ENCODE measurements around the gene TRIM67. TPM values are rescaled to one million over a fixed set of nuclear protein-coding genes. Genes with fewer than 3 reads are reported as not detected.

Gene TRIM67
- total RNA-seq, 4 donors from 2014 or later, result 0.21 to 0.38 TPM; not detected in 2

- DNase-seq (ENCODE audit: low spot score in 2 of 2), result no peak
- H3K4me1 ChIP-seq, result peaks cover 18% of the 10 kb centered on the region
- no peaks in the 10 kb centered on the region for H3K9me3 ChIP-seq
- no peak overlapping the region for H3K27ac ChIP-seq
- no peak overlapping the region for H3K4me3 ChIP-seq
- 94% methylated on average over 9 of the region's 9 CpGs for WGBS
- H3K27me3 ChIP-seq, result no peaks in the 10 kb centered on the region
- TF ChIP-seq CTCF (IDR thresholded peaks at IDR 0.05), result no peak
- TF ChIP-seq POLR2AphosphoS5 (IDR thresholded peaks at IDR 0.05), result no peak
- no peak for TF ChIP-seq POLR2A (IDR thresholded peaks at IDR 0.05)
- no peak for TF ChIP-seq EP300 (IDR thresholded peaks at IDR 0.05)
- H3K36me3 ChIP-seq, result peaks cover 33% of the 10 kb centered on the region
Measured at GRCh38 chr1:231236938-231237337, 75.1 kb downstream of the TRIM67 start.

DNA sequence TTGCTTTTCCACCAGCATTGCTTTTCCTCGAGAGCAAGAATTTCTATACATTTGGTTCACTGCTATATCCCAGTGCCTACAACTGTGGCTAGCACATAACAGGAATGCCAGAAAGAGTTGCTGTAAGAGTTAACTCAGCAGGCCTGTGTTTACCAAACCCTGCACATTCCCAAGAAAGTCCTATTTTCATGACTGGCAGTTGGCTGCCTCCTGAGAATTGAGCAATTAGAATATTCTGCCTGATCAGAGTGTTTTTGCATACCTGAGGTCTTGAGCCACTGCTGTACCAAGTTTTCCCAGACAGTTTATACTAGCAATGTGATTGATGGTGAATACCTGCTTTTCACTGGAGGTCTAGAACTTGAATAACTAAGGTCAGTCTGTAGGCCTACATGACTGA lies 76.4 kb downstream of the TRIM67 start:
- DNase-seq (ENCODE audit: low spot score in 2 of 2), result no peak
- H3K4me1 ChIP-seq, result peaks cover 31% of the 10 kb centered on the region
- H3K27me3 ChIP-seq, result no peaks in the 10 kb centered on the region
- H3K4me3 ChIP-seq, result no peak overlapping the region
- no peak overlapping the region for H3K27ac ChIP-seq
- 94% methylated on average over 1 of the region's 1 CpG for whole genome bisulfite sequencing
- peaks cover 26% of the 10 kb centered on the region for H3K36me3 ChIP-seq
- no peaks in the 10 kb centered on the region for H3K9me3 ChIP-seq
- TF ChIP-seq POLR2A (IDR thresholded peaks at IDR 0.05) (no peak), EP300 (IDR thresholded peaks at IDR 0.05) (no peak), POLR2AphosphoS5 (IDR thresholded peaks at IDR 0.05) (no peak), CTCF (IDR thresholded peaks at IDR 0.05) (no peak)

- TF ChIP-seq EP300 (IDR thresholded peaks at IDR 0.05) (no peak), POLR2AphosphoS5 (IDR thresholded peaks at IDR 0.05) (no peak), CTCF (IDR thresholded peaks at IDR 0.05) (no peak), POLR2A (IDR thresholded peaks at IDR 0.05) (no peak)
Measured at GRCh38 chr1:231240531-231240882, 78.6 kb downstream of the TRIM67 start.

GRCh38 chr1:231240883-231241735 lies 79.3 kb downstream of the TRIM67 start, which contains the start of gene GNPAT:
Gene GNPAT, plus strand, starts transcription at chr1:231241212. Its CDS starts 167 bp downstream, at chr1:231241379.
- peak; percentile 92 to 95 for DNase-seq (ENCODE audit: low spot score in 2 of 2)
- H3K9me3 ChIP-seq, result no peaks in the 10 kb centered on the region
- H3K4me1 ChIP-seq, result peaks cover 33% of the 10 kb centered on the region
- WGBS, result 0% methylated on average over 45 of the region's 51 CpGs
- peak in 2 of 3 donors; percentile 29 to 97 for TF ChIP-seq POLR2AphosphoS5 (IDR thresholded peaks at IDR 0.05)
- no peak for TF ChIP-seq EP300 (IDR thresholded peaks at IDR 0.05)
- TF ChIP-seq CTCF (IDR thresholded peaks at IDR 0.05), result no peak
- peak in 1 of 2 donors; percentile 92 for TF ChIP-seq POLR2A (IDR thresholded peaks at IDR 0.05)
- H3K27me3 ChIP-seq, result no peaks in the 10 kb centered on the region
- peak within 1 kb of the TSS; percentile 85 for H3K27ac ChIP-seq
- H3K36me3 ChIP-seq, result peaks cover 26% of the 10 kb centered on the region
- peak within 1 kb of the TSS; percentile 87 for H3K4me3 ChIP-seq

More at GRCh38 chr1:231240531-231240882, 78.6 kb downstream of the TRIM67 start:
- DNase-seq (ENCODE audit: low spot score in 2 of 2), result no peak
- WGBS, result under 1% methylated on average over 13 of the region's 13 CpGs
- Histone ChIP-seq H3K27ac (peak overlapping the region; percentile 85), H3K9me3 (no peaks in the 10 kb centered on the region), H3K4me3 (peak overlapping the region; percentile 87), H3K4me1 (peaks cover 32% of the 10 kb centered on the region), H3K27me3 (no peaks in the 10 kb centered on the region), H3K36me3 (peaks cover 26% of the 10 kb centered on the region)

DNA sequence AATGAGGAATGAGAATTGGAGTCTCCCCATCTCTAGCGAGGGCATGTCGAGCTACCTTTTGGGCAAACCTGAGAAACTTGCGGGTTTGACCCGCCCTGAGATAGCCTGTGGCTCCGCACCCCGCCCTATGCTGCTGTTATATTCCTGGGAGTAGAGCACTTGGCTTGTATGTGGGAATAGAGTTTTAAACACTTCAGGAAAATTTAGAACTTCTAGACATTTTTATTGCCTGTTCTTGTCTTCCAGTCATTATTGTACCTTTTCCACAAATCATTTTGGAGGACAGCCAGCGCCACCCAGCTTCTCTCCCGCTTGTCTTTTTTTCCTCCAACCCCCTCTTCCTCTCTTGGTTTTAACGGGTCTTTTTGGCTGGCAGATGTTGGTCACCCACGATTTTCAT lies 79.9 kb downstream of the TRIM67 start:
- H3K36me3 ChIP-seq, result peaks cover 21% of the 10 kb centered on the region
- peak overlapping the region; percentile 85 for H3K27ac ChIP-seq
- H3K9me3 ChIP-seq, result no peaks in the 10 kb centered on the region
- TF ChIP-seq POLR2AphosphoS5 (IDR thresholded peaks at IDR 0.05) (no peak), POLR2A (IDR thresholded peaks at IDR 0.05) (no peak), CTCF (IDR thresholded peaks at IDR 0.05) (no peak), EP300 (IDR thresholded peaks at IDR 0.05) (no peak)
- peaks cover 31% of the 10 kb centered on the region for H3K4me1 ChIP-seq
- no peaks in the 10 kb centered on the region for H3K27me3 ChIP-seq
- peak overlapping the region; percentile 87 for H3K4me3 ChIP-seq
- under 1% methylated on average over 10 of the region's 10 CpGs for WGBS
- no peak for DNase-seq (ENCODE audit: low spot score in 2 of 2)
